Endothelial cell of umbilical vein (primary cell): Measurements from ENCODE around the gene NEDD1. TPM values are rescaled to one million over a fixed set of nuclear protein-coding genes. Genes with fewer than 3 reads are reported as not detected.

Experiments
- BruUV-seq: library from RNA; stranded (reverse); fragments of 400-500 nt; replicated peaks from 2 replicates; lab custom pipeline; 2021; lab: Mats Ljungman, UMichigan
- CTCF ChIA-PET: fragments of 300-600, 350-600 bp; sonication (Branson Sonifier 250); formaldehyde crosslinking; loops from one replicate; lab custom pipeline; 2021; ENCODE audit warnings: antibody characterized with exemption, inconsistent platforms; lab: Charles Lee
- POLR2A ChIA-PET: fragments of 300-600, 350-600 bp; sonication (Branson Sonifier 250); formaldehyde crosslinking; loops from one replicate; lab custom pipeline; 2021; ENCODE audit warnings: antibody characterized with exemption, inconsistent platforms; lab: Charles Lee
- DNase-seq: peaks from one replicate; pipeline ENCODE4 v3.0.0-alpha.2; 2011; ENCODE audit warnings: low read depth, low spot score
- FAIRE-seq: peaks from 2 replicates; lab custom pipeline; 2011; peaks lifted over from hg19 to GRCh38; lab: Jason Lieb, UNC
- H2AFZ ChIP-seq: 2 replicates; pipeline ENCODE4 v1.6.0; 2012; ENCODE audit warnings: low read depth, low read length, control low read depth, inconsistent platforms
- H3K27ac ChIP-seq: 2 replicates; pipeline ENCODE4 v1.5.1; 2011; ENCODE audit warnings: low read depth, mild to moderate bottlenecking, control low read depth, low read length, moderate library complexity; ENCODE audit not compliant: insufficient read depth
- H3K27me3 ChIP-seq, 2 experiments: 2 replicates each; pipeline versions ENCODE4 v1.6.0 to v1.6.1; 2011; ENCODE audit warnings: low read length in 2 of 2, mixed read lengths in 1 of 2; ENCODE audit not compliant: control insufficient read depth in 2 of 2, insufficient read depth in 2 of 2
- H3K36me3 ChIP-seq, 2 experiments: 2 replicates in 1 of 2; 3 replicates in 1 of 2; pipeline ENCODE4 v1.5.1; 2011; ENCODE audit warnings: low read length in 2 of 2, mild to moderate bottlenecking in 1 of 2, moderate library complexity in 1 of 2; ENCODE audit not compliant: control insufficient read depth in 2 of 2, insufficient read depth in 2 of 2; ENCODE audit errors: extremely low read depth in 1 of 2
- H3K4me1 ChIP-seq: 3 replicates; pipeline ENCODE4 v1.5.1; 2011; ENCODE audit warnings: mild to moderate bottlenecking, low read length; ENCODE audit not compliant: control insufficient read depth, insufficient read depth; ENCODE audit errors: extremely low read depth
- H3K4me2 ChIP-seq: 2 replicates; pipeline ENCODE4 v1.6.1; 2011; ENCODE audit warnings: low read length, control low read depth, mixed read lengths; ENCODE audit not compliant: insufficient read depth
- H3K4me3 ChIP-seq, 3 experiments: fragments of 200-600 bp in 1 of 3; sonication (generic), shearing (Covaris generic) in 1 of 3; replicated peaks in 1 of 3; 2 replicates each; pipeline ENCODE4 v1.5.1; 2011 to 2016; ENCODE audit warnings: control low read depth in 3 of 3, low read length in 3 of 3, mild to moderate bottlenecking in 2 of 3, inconsistent platforms in 1 of 3, low read depth in 1 of 3, moderate library complexity in 1 of 3; ENCODE audit not compliant: insufficient read depth in 1 of 3
- H3K79me2 ChIP-seq: 2 replicates; pipeline ENCODE4 v1.6.0; 2012; ENCODE audit warnings: low read length, inconsistent platforms; ENCODE audit not compliant: control insufficient read depth, insufficient read depth
- H3K9ac ChIP-seq: replicated peaks from 2 replicates; pipeline ENCODE3; 2011; ENCODE audit warnings: low read length, control low read depth; ENCODE audit not compliant: insufficient read depth; ENCODE audit errors: extremely low read depth
- H3K9me1 ChIP-seq: replicated peaks from 3 replicates; pipeline ENCODE4 v1.6.0; 2011; ENCODE audit warnings: mild to moderate bottlenecking, low read length; ENCODE audit not compliant: control insufficient read depth, insufficient read depth; ENCODE audit errors: extremely low read depth
- H3K9me3 ChIP-seq: replicated peaks from 2 replicates; pipeline ENCODE4 v1.5.1; 2012; ENCODE audit warnings: low read length, inconsistent platforms; ENCODE audit not compliant: control insufficient read depth, insufficient read depth
- H4K20me1 ChIP-seq: replicated peaks from 2 replicates; pipeline ENCODE3; 2011; ENCODE audit warnings: mild to moderate bottlenecking, low read length; ENCODE audit not compliant: control insufficient read depth, insufficient read depth; ENCODE audit errors: extremely low read depth
- EZH2 ChIP-seq: IDR thresholded peaks from 2 replicates; pipeline ENCODE4 v1.6.1; 2012; ENCODE audit warnings: borderline replicate concordance, low read depth, mild to moderate bottlenecking, moderate library complexity, low read length, inconsistent platforms; ENCODE audit not compliant: severe bottlenecking
- GATA2 ChIP-seq: IDR thresholded peaks from 2 replicates; pipeline ENCODE4 v1.7.0; 2011; ENCODE audit warnings: low read depth, mild to moderate bottlenecking, moderate library complexity, mixed read lengths, low read length; ENCODE audit not compliant: insufficient read length, insufficient read depth
- JUN ChIP-seq: IDR thresholded peaks from 2 replicates; pipeline ENCODE4 v1.6.1; 2011; ENCODE audit warnings: borderline replicate concordance, low read depth; ENCODE audit not compliant: insufficient read length, insufficient read depth
- POLR2A ChIP-seq: IDR thresholded peaks from 2 replicates; pipeline ENCODE4 v1.6.1; 2012; ENCODE audit warnings: low read depth, mild to moderate bottlenecking, control low read depth, low read length
- dilution Hi-C: fragments of 300-500 bp; cut with MboI; formaldehyde crosslinking; loops from one replicate; pipeline ENCODE4 v1.15.0; 2019; ENCODE audit warnings: low sequenced_read_pairs; ENCODE audit not compliant: extremely low pct_ligation_motif_present
- intact Hi-C: fragments of 100-400 bp; cut with micrococcal nuclease; formaldehyde crosslinking; loops from one replicate; pipeline ENCODE4 v1.10.0; 2022
- polyA plus RNA-seq, 4 experiments: library from polyadenylated mRNA; depleted of rRNA in 3 of 4; stranded (reverse) in 3 of 4; unstranded in 1 of 4; fragments of >200 nt; gene quantifications; 2 replicates each; pipeline versions ENCODE4 v1.2.1 to v1.2.3, GENCODE V29; 2011 to 2012; ENCODE audit warnings: missing spikeins in 1 of 4
- total RNA-seq: library from RNA; stranded (reverse); gene quantifications from 2 replicates; pipeline ENCODE4 v1.2.3, GENCODE V29; 2021
- TF ChIP-seq, protein P1 (sequence below): IDR thresholded peaks from 2 replicates; pipeline ENCODE4 v1.6.1; 2011; ENCODE audit not compliant: insufficient read depth, insufficient read length

Gene NEDD1
- total and polyA plus RNA-seq, 2 donors (not counting 3 experiments of a cell fraction or from before 2014, with no cell fraction given): 9.8 to 25.4 TPM

DNA sequence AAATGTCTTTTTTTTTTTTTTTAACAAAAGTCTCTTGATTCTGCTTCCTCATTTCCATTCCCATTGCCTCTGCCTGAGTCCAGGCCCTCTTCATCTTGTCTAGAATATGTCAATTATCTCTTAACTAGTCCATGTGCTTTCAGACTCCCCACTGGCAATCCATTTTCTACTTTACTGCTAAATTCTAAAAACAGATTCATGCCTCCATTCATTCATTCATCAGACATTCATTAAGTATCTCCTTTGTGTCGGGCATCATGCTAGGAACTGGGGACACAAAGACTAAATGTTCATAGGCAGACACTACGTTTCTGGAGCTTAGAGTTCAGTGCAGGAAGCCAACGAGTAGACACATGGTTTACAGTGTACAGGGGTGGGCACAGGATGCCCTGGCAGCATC, 9.6 kb upstream of the NEDD1 start:
- Histone ChIP-seq H3K4me2 (no peak overlapping the region), H3K4me1 (no peaks in the 10 kb centered on the region), H3K9ac (no peak overlapping the region), H3K36me3 (no peaks in the 10 kb centered on the region), H2AFZ (no peak overlapping the region), H4K20me1 (no peaks in the 10 kb centered on the region), H3K9me1 (no peaks in the 10 kb centered on the region), H3K27ac (no peak overlapping the region), H3K79me2 (no peaks in the 10 kb centered on the region), H3K9me3 (no peaks in the 10 kb centered on the region), H3K4me3 (no peak overlapping the region), H3K27me3 (no peaks in the 10 kb centered on the region)
- dilution Hi-C loops: no loop called here
- POLR2A ChIA-PET: no interaction called here
- no peak for FAIRE-seq
- intact Hi-C loops: no loop called here
- DNase-seq: no peak
- BruUV-seq: no TSS peak
- CTCF ChIA-PET: no interaction called here
- TF ChIP-seq POLR2A: no peak
- TF ChIP-seq EZH2: no peak
- no peak for TF ChIP-seq JUN
- TF ChIP-seq GATA2: no peak

DNA sequence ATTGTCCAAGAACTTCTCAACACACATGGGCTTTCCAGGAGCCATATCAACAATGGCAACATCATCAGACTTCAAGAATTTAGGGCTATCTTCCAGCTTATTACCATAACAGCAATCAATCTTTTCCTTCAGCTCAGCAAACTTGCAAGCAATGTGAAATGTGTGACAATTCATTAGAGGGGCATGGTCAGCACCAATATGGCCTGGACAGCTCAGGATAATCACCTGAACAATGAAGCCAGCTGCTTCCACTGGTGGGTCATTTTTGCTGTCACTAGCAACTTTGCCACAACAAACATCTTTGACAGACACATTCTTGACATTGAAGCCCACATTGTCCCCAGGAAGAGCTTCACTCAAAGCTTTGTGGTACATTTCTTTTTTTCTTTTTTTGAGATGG, 5.9 kb upstream of the NEDD1 start:
- no peaks in the 10 kb centered on the region for H3K79me2 ChIP-seq
- ChIA-PET CTCF (interaction anchor here (1.6 kb wide), 1 partner anchor 9 kb away, joined by 3 read pairs; no protein-coding TSS in a partner anchor), POLR2A (no interaction called here)
- H3K4me3 ChIP-seq: no peak overlapping the region
- H4K20me1 ChIP-seq: no peaks in the 10 kb centered on the region
- no peaks in the 10 kb centered on the region for H3K27me3 ChIP-seq
- no peak overlapping the region for H2AFZ ChIP-seq
- no peaks in the 10 kb centered on the region for H3K9me1 ChIP-seq
- FAIRE-seq (no peak), DNase-seq (no peak)
- intact Hi-C loops: no loop called here
- no peaks in the 10 kb centered on the region for H3K4me1 ChIP-seq
- H3K27ac ChIP-seq: no peak overlapping the region
- dilution Hi-C loops: no loop called here
- no peak overlapping the region for H3K9ac ChIP-seq
- no peaks in the 10 kb centered on the region for H3K9me3 ChIP-seq
- TF ChIP-seq, protein P1, sequence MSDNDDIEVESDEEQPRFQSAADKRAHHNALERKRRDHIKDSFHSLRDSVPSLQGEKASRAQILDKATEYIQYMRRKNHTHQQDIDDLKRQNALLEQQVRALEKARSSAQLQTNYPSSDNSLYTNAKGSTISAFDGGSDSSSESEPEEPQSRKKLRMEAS: no peak
- no peaks in the 10 kb centered on the region for H3K36me3 ChIP-seq
- BruUV-seq: no TSS peak
- no peak overlapping the region for H3K4me2 ChIP-seq
